ENCODE results near the gene CAVIN2. TPM values are rescaled to one million over a fixed set of nuclear protein-coding genes. Genes with fewer than 3 reads are reported as not detected.

Gene CAVIN2
- total RNA-seq, 1 experiment from 2014 or later: not detected

- CTCF ChIA-PET: interaction anchor here (1.3 to 1.8 kb wide), 3 partner anchors 28 to 322 kb away, joined by 3 to 12 read pairs (median 5); no protein-coding TSS in a partner anchor
- intact Hi-C loops (cut with micrococcal nuclease; ENCODE audit: unreplicated experiment): no loop called here
- POLR2A ChIA-PET: no interaction called here
- Mint-ChIP-seq H3K4me3 (ENCODE audit: unreplicated experiment) (no peak overlapping the region), H3K9me3 (ENCODE audit: unreplicated experiment) (no peaks in the 10 kb centered on the region), H3K27me3 (ENCODE audit: insufficient read depth, unreplicated experiment) (no peaks in the 10 kb centered on the region), H3K27ac (ENCODE audit: unreplicated experiment) (no peak overlapping the region), H3K4me1 (ENCODE audit: low read depth, unreplicated experiment) (no peaks in the 10 kb centered on the region), H3K36me3 (ENCODE audit: insufficient read depth, unreplicated experiment) (no peaks in the 10 kb centered on the region)
- BruUV-seq (replicated peaks): no TSS peak
- no peaks in the 10 kb centered on the region for H3K36me3 ChIP-seq (ENCODE audit: control insufficient read depth, insufficient read depth, low read length)
- DNase-seq: no peak
- H3K4me1 ChIP-seq: no peaks in the 10 kb centered on the region
- H3K9me3 ChIP-seq: no peaks in the 10 kb centered on the region
- no peaks in the 10 kb centered on the region for H3K27me3 ChIP-seq (replicated peaks; ENCODE audit: control insufficient read depth, insufficient read depth, low read length)
- H3K4me3 ChIP-seq (ENCODE audit: low read depth, low read length): no peak overlapping the region
- TF ChIP-seq CTCF (IDR thresholded peaks at IDR 0.05; ENCODE audit: insufficient read depth in 1 of 2, low read depth in 1 of 2, low read length in 1 of 2, severe bottlenecking in 1 of 2, unreplicated experiment in 1 of 2): peak in 1 of 2 experiments; percentile 38
Measured at GRCh38 chr2:191839918-191840804, 6.7 kb downstream of the CAVIN2 start.

DNA sequence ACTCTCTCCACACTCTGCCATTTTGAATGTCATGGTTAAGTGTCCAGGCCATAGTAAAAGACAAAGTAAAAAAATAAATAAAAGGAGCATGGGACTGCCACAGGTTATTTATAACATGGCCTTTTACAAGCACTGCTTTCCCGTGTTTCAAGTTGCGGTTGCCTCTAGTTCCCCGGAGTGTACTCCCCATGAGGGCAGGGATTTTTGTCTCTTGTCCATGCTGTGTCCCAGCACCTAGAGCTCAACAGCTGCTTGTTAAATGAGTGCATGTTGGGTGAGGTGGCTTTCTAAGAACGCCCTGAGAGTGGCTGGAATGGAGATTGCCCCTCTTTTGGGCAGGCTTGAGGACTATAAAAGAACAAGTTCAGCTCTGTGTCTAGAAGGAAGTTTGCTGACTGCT lies 8.4 kb downstream of the CAVIN2 start:
- Mint-ChIP-seq H3K9me3 (ENCODE audit: unreplicated experiment) (no peaks in the 10 kb centered on the region), H3K4me1 (ENCODE audit: low read depth, unreplicated experiment) (no peaks in the 10 kb centered on the region), H3K27me3 (ENCODE audit: insufficient read depth, unreplicated experiment) (no peaks in the 10 kb centered on the region), H3K4me3 (ENCODE audit: unreplicated experiment) (no peak overlapping the region), H3K36me3 (ENCODE audit: insufficient read depth, unreplicated experiment) (no peaks in the 10 kb centered on the region), H3K27ac (ENCODE audit: unreplicated experiment) (no peak overlapping the region)
- Histone ChIP-seq H3K36me3 (ENCODE audit: control insufficient read depth, insufficient read depth, low read length) (no peaks in the 10 kb centered on the region), H3K27me3 (replicated peaks; ENCODE audit: control insufficient read depth, insufficient read depth, low read length) (no peaks in the 10 kb centered on the region), H3K4me3 (ENCODE audit: low read depth, low read length) (no peak overlapping the region), H3K4me1 (no peaks in the 10 kb centered on the region), H3K9me3 (no peaks in the 10 kb centered on the region)
- POLR2A ChIA-PET: no interaction called here
- TF ChIP-seq CTCF (IDR thresholded peaks at IDR 0.05; ENCODE audit: insufficient read depth in 1 of 2, low read depth in 1 of 2, low read length in 1 of 2, severe bottlenecking in 1 of 2, unreplicated experiment in 1 of 2): no peak
- no peak for DNase-seq
- BruUV-seq (replicated peaks): no TSS peak
- intact Hi-C loops (cut with micrococcal nuclease; ENCODE audit: unreplicated experiment): no loop called here
- CTCF ChIA-PET: no interaction called here

GRCh38 chr2:191836853-191837769 lies 9.8 kb downstream of the CAVIN2 start:
- no peak overlapping the region for H3K27ac Mint-ChIP-seq (ENCODE audit: unreplicated experiment)
- BruUV-seq (replicated peaks): no TSS peak

More at GRCh38 chr2:191836853-191837769, 9.8 kb downstream of the CAVIN2 start:
- no peak for TF ChIP-seq CTCF (IDR thresholded peaks at IDR 0.05; ENCODE audit: insufficient read depth in 1 of 2, low read depth in 1 of 2, low read length in 1 of 2, severe bottlenecking in 1 of 2, unreplicated experiment in 1 of 2)
- intact Hi-C loops (cut with micrococcal nuclease; ENCODE audit: unreplicated experiment): no loop called here
- Histone ChIP-seq H3K4me3 (ENCODE audit: low read depth, low read length) (no peak overlapping the region), H3K9me3 (no peaks in the 10 kb centered on the region), H3K4me1 (no peaks in the 10 kb centered on the region), H3K27me3 (replicated peaks; ENCODE audit: control insufficient read depth, insufficient read depth, low read length) (no peaks in the 10 kb centered on the region), H3K36me3 (ENCODE audit: control insufficient read depth, insufficient read depth, low read length) (no peaks in the 10 kb centered on the region)
- Mint-ChIP-seq H3K36me3 (ENCODE audit: insufficient read depth, unreplicated experiment) (no peaks in the 10 kb centered on the region), H3K4me1 (ENCODE audit: low read depth, unreplicated experiment) (no peaks in the 10 kb centered on the region), H3K27me3 (ENCODE audit: insufficient read depth, unreplicated experiment) (no peaks in the 10 kb centered on the region), H3K4me3 (ENCODE audit: unreplicated experiment) (no peak overlapping the region), H3K9me3 (ENCODE audit: unreplicated experiment) (no peaks in the 10 kb centered on the region)
- POLR2A ChIA-PET: no interaction called here
- CTCF ChIA-PET: no interaction called here
- DNase-seq: no peak
